Activated CD8-positive, alpha-beta T cell treated with anti-CD3 and anti-CD28 coated beads for 36 hours (primary cell): ENCODE results near the gene LLGL2. TPM values are rescaled to one million over a fixed set of nuclear protein-coding genes. Genes with fewer than 3 reads are reported as not detected.

Source experiments
- ATAC-seq: fragments of 200-7000 bp; cut with Tn5 transposase; one replicate; pipeline ENCODE4 v1.10.0; 2021; ENCODE audit warnings: mild to moderate bottlenecking, moderate library complexity
- CTCF ChIA-PET: fragments of 350-600 bp; sonication (Branson Sonifier 250); formaldehyde crosslinking; loops from one replicate; lab custom pipeline; 2021; ENCODE audit warnings: antibody characterized with exemption; lab: Charles Lee
- POLR2A ChIA-PET: fragments of 350-600 bp; sonication (Branson Sonifier 250); formaldehyde crosslinking; loops from one replicate; lab custom pipeline; 2021; ENCODE audit warnings: antibody characterized with exemption; lab: Charles Lee
- DNase-seq: peaks from one replicate; pipeline ENCODE4 v3.0.0-alpha.2; 2020
- H3K27ac Mint-ChIP-seq: one replicate; pipeline ENCODE4 v1.8.0; 2021; ENCODE audit warnings: mild to moderate bottlenecking, mixed read lengths
- H3K27me3 Mint-ChIP-seq: one replicate; pipeline ENCODE4 v1.8.0; 2021; ENCODE audit warnings: mixed read lengths
- H3K36me3 Mint-ChIP-seq: one replicate; pipeline ENCODE4 v1.8.0; 2021; ENCODE audit warnings: low read depth, mixed read lengths
- H3K4me1 Mint-ChIP-seq: one replicate; pipeline ENCODE4 v1.8.0; 2021; ENCODE audit warnings: low read depth, mixed read lengths
- H3K4me3 Mint-ChIP-seq: one replicate; pipeline ENCODE4 v1.8.0; 2021; ENCODE audit warnings: mild to moderate bottlenecking, moderate library complexity, mixed read lengths
- H3K9me3 Mint-ChIP-seq: one replicate; pipeline ENCODE4 v1.8.0; 2021; ENCODE audit warnings: mixed read lengths
- CTCF ChIP-seq: fragments of 200-600 bp; IDR thresholded peaks from one replicate; pipeline ENCODE4 v1.8.0; 2022; ENCODE audit warnings: antibody characterized with exemption, mild to moderate bottlenecking
- intact Hi-C: fragments of 100-400 bp; cut with micrococcal nuclease; formaldehyde crosslinking; loops from one replicate; pipeline ENCODE4 v1.10.0; 2022
- total RNA-seq, 2 experiments: library from RNA; stranded (reverse); gene quantifications; one replicate each; pipeline ENCODE4 v1.2.3, GENCODE V29; 2021

LLGL2 gene
- total RNA-seq, 2 experiments from 2014 or later, result 7.2 to 7.4 TPM

DNA sequence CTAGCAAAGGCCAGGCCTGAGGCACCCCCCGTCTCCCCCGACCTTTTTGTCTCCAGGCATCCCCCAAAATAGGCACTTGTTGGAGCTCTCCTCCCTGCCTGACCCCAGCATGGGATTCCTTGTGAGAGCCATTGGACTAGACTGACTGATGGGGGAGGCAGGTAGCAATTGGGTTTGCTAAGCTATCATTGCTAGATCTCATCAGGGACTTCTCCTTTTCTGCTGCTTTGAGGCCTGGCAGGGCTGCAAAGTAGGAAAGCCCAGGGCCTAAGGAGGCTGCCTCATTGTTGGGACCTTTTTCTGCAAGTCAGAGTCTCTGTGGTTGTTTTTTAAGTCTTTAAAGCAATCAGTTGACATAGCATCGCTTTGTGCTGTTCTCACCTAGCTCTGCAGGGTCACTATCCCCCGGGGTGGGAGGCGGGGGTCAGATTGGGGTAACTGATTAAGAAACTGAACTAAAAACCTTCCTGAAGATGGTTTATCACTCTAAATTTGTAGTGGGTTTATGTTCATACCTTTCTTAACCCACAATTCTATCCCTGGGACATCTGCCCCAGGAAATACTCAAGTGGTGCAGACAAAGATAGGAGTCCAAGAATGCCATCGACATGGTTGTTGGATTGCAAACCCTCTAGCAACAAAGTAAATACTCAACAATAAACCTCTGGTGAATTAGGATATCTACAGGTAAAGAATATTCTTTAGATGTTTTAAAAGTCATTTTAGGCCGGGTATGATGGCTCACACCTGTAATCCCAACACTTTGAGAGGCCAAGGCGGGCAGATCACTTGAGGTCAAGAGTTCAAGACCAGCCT lies 28.0 kb downstream of the LLGL2 start:
- Mint-ChIP-seq H3K27ac (no peak overlapping the region), H3K9me3 (no peaks in the 10 kb centered on the region), H3K36me3 (no peaks in the 10 kb centered on the region), H3K4me1 (no peaks in the 10 kb centered on the region), H3K27me3 (no peaks in the 10 kb centered on the region), H3K4me3 (no peak overlapping the region)
- DNase-seq (no peak), ATAC-seq (no peak)
- CTCF ChIA-PET, result interaction anchor here (0.8 kb wide), 2 partner anchors 33 to 35 kb away, joined by 3 read pairs; no protein-coding TSS in a partner anchor
- intact Hi-C loops, result no loop called here
- no peak for TF ChIP-seq CTCF
- POLR2A ChIA-PET, result interaction anchor here (0.6 kb wide), 1 partner anchor 18 kb away, joined by 3 read pairs; no protein-coding TSS in a partner anchor

- no peak for TF ChIP-seq CTCF
- H3K9me3 Mint-ChIP-seq, result no peaks in the 10 kb centered on the region
- no peak overlapping the region for H3K27ac Mint-ChIP-seq
- H3K27me3 Mint-ChIP-seq, result no peaks in the 10 kb centered on the region
- H3K36me3 Mint-ChIP-seq, result no peaks in the 10 kb centered on the region
- H3K4me1 Mint-ChIP-seq, result no peaks in the 10 kb centered on the region
- DNase-seq, result no peak
- ATAC-seq, result no peak
- intact Hi-C loops, result no loop called here
- CTCF ChIA-PET, result no interaction called here
- no peak overlapping the region for H3K4me3 Mint-ChIP-seq
- POLR2A ChIA-PET, result no interaction called here
Measured at GRCh38 chr17:75555679-75556153, 30.2 kb downstream of the LLGL2 start.

DNA sequence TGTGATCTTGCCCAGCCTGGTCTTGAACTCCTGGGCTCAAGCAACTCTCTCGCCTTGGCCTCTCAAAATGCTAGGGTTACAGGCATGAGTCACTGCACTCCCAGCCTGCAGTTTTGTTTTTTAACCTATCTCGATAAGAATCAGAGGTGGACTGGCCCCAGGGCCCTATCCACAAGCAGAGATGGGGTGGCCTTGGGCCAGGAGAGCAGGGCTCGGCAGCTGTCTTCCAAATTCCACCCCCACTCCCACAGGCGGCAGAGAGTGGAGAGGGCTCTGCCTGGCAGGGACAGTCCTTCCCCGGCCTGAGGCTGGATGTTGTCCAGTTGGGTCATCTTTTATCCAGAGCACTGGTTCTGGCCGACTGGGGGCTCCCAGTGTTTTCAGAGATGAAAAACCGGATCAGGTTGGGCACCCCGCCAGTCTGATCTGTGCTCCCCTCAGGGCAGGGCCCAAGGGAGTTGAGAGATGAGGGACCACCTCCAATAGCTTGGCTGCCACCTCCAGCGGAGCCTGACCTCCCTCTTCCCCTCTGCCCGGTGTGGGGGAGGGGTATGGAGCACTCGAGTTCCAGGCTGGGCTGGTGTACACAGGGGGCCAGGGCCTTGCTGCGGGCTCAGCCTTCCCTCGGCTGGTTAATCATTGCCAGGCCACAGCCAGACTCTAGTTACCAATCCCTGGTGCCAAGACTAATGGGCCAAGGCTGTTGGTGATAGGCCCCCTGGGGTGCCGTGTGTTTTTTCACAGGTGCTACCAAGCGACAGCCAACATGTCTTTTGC lies 31.8 kb downstream of the LLGL2 start:
- H3K4me3 Mint-ChIP-seq, result no peak overlapping the region
- ATAC-seq (no peak), DNase-seq (no peak)
- no peak for TF ChIP-seq CTCF
- no peaks in the 10 kb centered on the region for H3K9me3 Mint-ChIP-seq
- no peak overlapping the region for H3K27ac Mint-ChIP-seq
- ChIA-PET CTCF (no interaction called here), POLR2A (no interaction called here)
- intact Hi-C loops, result no loop called here
- no peaks in the 10 kb centered on the region for H3K4me1 Mint-ChIP-seq
- no peaks in the 10 kb centered on the region for H3K27me3 Mint-ChIP-seq
- no peaks in the 10 kb centered on the region for H3K36me3 Mint-ChIP-seq

DNA sequence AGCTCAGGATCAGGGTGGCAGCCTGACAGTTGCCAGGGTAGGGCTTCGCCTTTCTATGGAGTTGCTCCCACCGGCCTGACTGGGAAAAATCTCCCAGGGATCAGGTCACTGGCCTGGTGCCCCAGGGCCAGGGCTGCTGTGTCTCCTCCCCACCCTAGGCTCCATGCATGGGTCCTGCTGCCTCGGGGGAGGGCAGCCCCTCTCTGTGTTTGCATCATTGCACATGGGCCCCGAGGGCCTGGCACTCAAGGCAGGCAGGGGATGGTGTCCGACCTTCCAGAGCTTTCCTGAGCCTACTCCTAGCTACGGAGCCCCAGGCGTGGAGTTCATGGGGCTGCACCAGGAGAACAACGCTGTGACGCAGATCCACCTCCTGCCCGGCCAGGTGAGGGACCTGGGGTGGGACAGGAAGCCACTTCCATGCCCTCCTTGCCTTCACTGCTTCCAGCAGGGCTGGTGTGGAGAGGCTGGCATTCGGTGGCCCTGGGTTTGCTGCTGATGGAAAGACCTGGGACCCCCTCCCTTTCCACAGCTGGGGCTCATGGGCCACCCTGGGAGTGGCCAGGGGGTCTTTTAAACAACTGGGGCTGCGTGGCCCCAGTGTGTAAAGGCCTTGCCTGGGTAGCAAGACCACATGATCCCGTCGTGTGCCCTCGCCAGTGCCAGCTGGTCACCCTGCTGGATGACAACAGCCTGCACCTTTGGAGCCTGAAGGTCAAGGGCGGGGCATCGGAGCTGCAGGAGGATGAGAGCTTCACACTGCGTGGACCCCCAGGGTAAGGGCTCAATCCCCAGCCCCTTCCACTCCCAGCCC lies 32.6 kb downstream of the LLGL2 start:
- Mint-ChIP-seq H3K27ac (no peak overlapping the region), H3K4me3 (no peak overlapping the region), H3K27me3 (no peaks in the 10 kb centered on the region), H3K9me3 (no peaks in the 10 kb centered on the region), H3K4me1 (no peaks in the 10 kb centered on the region), H3K36me3 (no peaks in the 10 kb centered on the region)
- TF ChIP-seq CTCF, result no peak
- intact Hi-C loops, result no loop called here
- ATAC-seq (no peak), DNase-seq (no peak)
- ChIA-PET CTCF (no interaction called here), POLR2A (no interaction called here)
